Peyer's patch (tissue), 4 donors: ENCODE data around the gene EFNA5.

ENCODE experiments used
- POLR2A ChIP-seq, 2 donors: fragments of 450-650 bp; IDR thresholded peaks; one replicate each; pipeline ENCODE4 v1.5.1; 2017; ENCODE audit warnings: antibody characterized with exemption in 2 of 2, mild to moderate bottlenecking in 2 of 2, moderate library complexity in 2 of 2
- TF ChIP-seq, protein P1 (sequence below), 6 experiments: fragments of 450-650 bp in 4 of 6; fragments of 200-600 bp in 2 of 6; sonication (generic) in 1 of 6; IDR thresholded peaks; one replicate each; pipeline ENCODE4 v1.5.1; 2017 to 2019; ENCODE audit warnings: antibody characterized with exemption in 6 of 6, mild to moderate bottlenecking in 3 of 6, moderate library complexity in 1 of 6

DNA sequence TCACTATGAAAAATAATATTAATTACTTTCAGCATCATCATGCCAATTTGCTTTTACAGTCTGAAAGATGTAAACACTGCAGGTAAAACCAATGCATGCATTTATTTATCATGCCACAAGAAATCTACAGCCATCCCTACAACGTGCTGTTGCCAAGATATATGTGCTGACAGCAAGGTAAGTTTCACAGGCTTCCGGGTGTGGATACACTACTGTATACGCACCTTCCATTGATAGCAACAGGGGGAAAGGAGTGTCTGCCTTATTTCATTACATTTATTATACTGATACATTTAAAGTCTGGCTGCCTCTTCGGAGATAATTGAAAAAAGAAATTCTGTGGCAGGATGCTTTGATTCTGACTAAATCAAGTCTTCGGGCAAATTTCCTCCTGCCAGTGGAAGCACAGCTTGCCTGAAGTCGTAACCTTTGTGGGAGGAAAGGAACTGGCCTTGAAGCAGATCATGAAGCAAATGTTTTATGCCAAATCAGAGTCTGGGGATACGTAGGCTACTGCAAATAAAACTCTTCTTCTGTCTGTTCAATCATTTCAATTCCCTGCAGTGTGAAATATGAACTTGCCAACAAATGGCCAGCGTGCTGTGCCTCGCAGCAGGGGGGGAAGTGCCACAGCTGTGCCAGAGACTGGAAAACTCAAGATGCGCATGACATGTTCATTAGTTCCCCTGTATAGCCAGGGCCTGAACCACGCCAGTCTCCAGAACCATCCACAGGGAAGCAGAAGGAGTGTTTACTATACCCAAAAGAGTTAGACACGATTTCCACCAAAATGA lies 268.1 kb downstream of the EFNA5 start:
- TF ChIP-seq POLR2A (IDR thresholded peaks at IDR 0.05) = no peak
- TF ChIP-seq, protein P1, sequence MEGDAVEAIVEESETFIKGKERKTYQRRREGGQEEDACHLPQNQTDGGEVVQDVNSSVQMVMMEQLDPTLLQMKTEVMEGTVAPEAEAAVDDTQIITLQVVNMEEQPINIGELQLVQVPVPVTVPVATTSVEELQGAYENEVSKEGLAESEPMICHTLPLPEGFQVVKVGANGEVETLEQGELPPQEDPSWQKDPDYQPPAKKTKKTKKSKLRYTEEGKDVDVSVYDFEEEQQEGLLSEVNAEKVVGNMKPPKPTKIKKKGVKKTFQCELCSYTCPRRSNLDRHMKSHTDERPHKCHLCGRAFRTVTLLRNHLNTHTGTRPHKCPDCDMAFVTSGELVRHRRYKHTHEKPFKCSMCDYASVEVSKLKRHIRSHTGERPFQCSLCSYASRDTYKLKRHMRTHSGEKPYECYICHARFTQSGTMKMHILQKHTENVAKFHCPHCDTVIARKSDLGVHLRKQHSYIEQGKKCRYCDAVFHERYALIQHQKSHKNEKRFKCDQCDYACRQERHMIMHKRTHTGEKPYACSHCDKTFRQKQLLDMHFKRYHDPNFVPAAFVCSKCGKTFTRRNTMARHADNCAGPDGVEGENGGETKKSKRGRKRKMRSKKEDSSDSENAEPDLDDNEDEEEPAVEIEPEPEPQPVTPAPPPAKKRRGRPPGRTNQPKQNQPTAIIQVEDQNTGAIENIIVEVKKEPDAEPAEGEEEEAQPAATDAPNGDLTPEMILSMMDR (IDR thresholded peaks at IDR 0.05) = no peak
